GM12873 (cell line): ENCODE results near the gene SON.

Experiments used
- CTCF ChIP-seq: IDR thresholded peaks from 2 replicates; pipeline ENCODE4 v1.5.1; 2012; ENCODE audit warnings: low read depth, mild to moderate bottlenecking, moderate library complexity, low read length, control low read depth; ENCODE audit not compliant: insufficient read depth; ENCODE audit errors: missing control alignments

Gene SON

GRCh38 chr21:33511639-33512038 lies 31.2 kb upstream of the SON start:
- TF ChIP-seq CTCF: no peak

GRCh38 chr21:33512481-33512880 lies 30.4 kb upstream of the SON start:
- TF ChIP-seq CTCF: no peak

GRCh38 chr21:33514229-33514628 lies 28.6 kb upstream of the SON start:
- no peak for TF ChIP-seq CTCF

- TF ChIP-seq CTCF: no peak
Measured at GRCh38 chr21:33518899-33519298, 23.9 kb upstream of the SON start.

- TF ChIP-seq CTCF: no peak
Measured at GRCh38 chr21:33522297-33522952, 20.4 kb upstream of the SON start.

GRCh38 chr21:33522953-33523349 lies 19.9 kb upstream of the SON start:
- TF ChIP-seq CTCF: no peak

GRCh38 chr21:33531007-33531406 lies 11.8 kb upstream of the SON start:
- TF ChIP-seq CTCF: no peak
